GM19467 (cell line): ENCODE data around the gene SMIM7.
"Not testable (repeated sequence)": the region's sequence is repeated elsewhere in the genome, so short reads cannot be mapped to it uniquely, and the experiment has no call there.

ENCODE experiments used
- ATAC-seq: cut with Tn5 transposase; IDR thresholded peaks from one replicate; pipeline ENCODE4 v1.9.1; 2021; ENCODE audit warnings: mild to moderate bottlenecking, moderate library complexity; ENCODE audit not compliant: unreplicated experiment

SMIM7 gene

GRCh38 chr19:16655727-16656126 is 4.2 kb downstream of the SMIM7 start:
- no peak for ATAC-seq

DNA sequence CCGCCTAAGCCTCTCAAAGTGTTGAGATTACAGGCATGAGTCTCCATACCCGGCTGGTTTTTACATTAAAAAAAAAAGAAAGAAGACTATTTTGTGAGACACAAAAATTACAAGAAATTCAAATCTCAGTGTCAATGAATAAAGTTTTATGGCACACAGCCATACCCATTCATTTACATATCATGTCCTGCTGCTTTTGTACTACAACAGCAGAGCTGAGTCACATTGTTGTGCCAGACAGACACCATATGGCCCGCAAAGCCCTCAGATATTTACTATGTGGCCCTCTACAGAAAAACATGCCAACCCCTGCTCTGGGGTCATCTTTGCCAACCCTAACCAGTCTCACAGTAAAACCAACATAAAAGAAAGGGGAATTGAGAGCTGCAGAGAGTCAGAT is 5.3 kb downstream of the SMIM7 start:
- ATAC-seq = no peak

DNA sequence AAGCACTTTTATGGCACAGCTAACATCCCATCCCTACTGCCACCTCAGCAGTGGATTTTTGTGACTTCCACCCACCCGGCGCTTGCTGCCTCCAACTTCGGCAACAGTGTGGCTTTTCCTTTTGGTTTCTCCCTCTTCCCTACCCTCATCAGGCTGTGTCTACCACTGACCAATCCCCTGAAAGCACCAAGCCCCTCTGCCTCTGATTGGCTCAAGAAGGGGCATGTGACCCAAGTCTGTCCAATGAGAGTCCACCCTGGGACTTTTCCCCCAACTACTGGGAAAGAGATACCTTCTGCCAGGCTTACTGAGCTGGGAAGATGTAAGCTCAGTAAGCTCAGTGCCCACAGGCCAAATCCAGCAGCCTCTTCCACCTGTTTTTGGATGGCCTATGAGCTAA is 5.8 kb downstream of the SMIM7 start:
- no peak for ATAC-seq

GRCh38 chr19:16652854-16653253 is 7.1 kb downstream of the SMIM7 start:
- ATAC-seq = no peak

GRCh38 chr19:16651421-16652188 is 8.3 kb downstream of the SMIM7 start:
- not testable (repeated sequence) for ATAC-seq

DNA sequence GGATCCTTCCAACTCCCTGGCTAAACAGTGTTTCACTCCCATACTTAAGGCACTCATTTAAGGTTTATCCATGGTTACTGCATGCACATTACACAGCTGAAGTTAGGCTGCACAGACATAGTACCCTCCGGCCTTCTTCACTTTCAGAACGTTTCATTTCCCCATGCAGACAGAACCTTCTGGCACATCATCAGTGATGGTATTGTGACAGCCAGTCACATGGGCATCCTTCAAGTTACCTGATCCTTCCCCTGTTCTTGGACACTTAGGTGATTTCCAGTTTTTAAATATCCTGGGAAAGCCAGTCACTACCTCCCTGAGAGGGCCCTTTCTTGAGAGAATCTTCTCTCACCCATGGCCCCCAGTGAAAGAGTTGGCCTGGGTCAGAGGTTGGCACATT is 9.1 kb downstream of the SMIM7 start:
- ATAC-seq = no peak

DNA sequence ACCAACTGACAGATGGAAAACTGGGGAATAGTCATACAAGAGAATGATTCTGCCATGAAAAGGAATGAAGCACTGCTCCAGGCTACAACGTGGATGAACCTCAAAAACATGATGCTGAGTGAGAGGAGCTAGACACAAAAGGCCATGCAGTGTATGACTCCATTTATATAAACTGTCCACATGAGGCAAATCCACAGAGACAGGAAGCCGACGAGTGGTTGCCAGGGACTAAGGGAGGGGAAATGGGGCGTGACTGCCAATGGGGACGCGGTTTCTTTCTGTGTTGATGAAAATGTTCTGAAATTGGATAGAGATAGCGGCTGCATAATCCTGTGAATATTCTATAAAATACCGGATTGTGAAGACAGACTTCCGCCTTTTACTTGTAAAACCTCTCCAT is 10.2 kb downstream of the SMIM7 start:
- ATAC-seq = no peak

DNA sequence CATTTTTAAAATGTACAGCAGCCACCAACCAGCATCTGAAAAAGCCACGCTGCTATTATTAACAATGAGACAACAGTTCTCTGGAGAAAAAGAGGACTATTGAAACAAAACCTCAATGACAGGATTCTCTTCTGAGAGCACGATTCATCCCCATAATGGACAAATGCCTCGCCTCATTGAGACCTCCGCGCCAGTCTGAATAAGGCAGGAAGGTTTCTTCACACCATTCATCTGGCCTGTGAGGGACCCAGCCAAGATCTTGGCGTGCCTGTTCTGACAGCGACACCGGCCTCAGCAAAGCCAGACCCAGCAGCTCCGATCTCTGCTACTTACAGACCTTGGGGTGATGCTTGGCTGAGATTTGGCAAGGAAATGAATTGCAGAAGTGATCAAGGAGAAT is 14.8 kb downstream of the SMIM7 start:
- ATAC-seq = no peak

GRCh38 chr19:16641695-16642094 is 18.2 kb downstream of the SMIM7 start:
- ATAC-seq = no peak

DNA sequence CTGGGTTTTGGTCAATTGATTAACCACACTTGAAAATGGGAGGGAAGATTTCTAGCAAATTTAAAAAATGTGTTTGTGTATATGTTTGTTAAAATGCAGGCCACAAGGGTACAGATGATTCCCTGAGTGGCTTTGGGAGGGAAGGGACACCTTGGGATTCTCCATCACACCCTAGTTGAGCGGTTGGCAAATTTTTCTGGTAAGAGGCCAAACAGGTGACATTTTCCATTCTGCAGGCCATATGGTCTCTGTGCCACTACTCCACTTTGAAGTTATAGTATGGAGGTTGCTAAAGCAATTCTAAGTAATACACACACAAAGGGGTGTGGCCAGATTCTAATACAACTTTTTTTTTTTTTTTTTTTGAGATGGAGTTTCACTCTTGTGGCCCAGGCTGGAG is 19.0 kb downstream of the SMIM7 start:
- no peak for ATAC-seq

DNA sequence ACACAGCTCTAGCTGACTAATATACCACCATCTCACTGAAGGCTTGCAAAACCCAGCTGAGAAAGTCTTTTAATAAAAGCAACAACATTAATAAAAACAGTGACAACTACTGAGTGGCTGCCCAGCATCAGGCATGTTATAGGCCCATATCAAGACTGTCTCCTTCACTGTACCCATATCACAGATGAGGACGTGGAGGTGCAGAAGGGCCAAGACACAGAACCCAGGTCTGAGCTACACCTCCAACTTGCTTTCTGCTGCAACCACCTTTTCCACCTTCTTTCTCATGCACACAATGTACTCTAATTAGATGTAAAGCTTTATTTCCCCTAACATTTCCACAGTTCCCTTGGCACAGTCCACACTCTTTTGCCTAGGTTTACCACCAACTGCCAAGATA is 21.3 kb downstream of the SMIM7 start:
- no peak for ATAC-seq

DNA sequence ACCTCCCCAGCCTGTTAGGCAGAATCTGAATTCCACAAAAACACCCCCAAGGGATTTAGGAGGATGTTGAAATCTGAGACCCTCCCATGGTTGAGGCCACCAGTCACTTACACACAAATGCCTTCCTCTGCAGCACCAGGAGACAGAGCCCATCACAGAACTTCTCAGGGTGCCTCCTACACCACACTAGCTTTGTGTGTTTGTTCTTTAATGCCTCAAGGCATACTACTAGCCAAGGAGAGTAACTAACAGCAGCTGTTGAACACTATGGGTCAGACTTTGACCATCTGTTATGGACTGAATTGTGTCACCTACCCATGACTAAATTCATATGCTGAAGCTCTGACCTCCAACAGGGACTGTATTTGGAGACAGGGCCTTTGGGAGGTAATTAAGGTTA is 22.4 kb downstream of the SMIM7 start:
- ATAC-seq = no peak

GRCh38 chr19:16631465-16631864 is 28.5 kb downstream of the SMIM7 start:
- no peak for ATAC-seq

DNA sequence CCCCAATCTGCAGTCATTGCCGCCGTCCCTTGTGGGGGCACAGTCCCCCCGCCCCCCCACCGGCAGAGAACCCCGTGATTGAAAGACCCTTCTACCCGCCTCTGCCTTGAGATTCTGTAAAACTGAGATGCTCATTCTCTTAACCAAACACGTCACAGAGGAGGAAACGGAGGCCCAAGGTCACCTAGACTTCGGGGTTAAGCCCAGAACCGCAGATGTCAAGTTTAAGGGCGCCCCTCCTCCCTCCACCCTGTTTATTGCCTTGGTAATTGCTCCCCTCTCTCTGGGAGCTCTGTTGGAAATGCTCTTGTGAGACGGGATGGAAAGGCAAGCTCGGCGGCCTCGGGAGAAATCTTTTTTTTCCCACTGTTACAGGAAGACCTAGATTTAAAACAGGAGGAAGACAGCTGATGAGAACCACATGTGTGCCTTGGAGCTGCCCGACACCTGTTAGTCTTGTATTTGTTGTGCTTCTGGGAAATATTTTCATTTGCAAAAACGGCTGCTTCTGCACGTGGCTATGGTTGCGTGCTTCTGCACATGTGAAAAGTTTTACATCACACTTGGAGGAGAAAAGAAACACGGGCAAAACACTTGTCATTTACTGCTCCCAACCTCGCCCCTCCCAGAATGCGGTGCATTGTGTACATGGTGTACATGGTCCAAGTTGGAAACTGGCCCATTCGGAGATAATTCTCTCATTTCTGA is 30.8 kb downstream of the SMIM7 start:
- no peak for ATAC-seq

- ATAC-seq = peak; percentile 78
Observed at GRCh38 chr19:16628183-16628983, 31.6 kb downstream of the SMIM7 start, which contains the start of gene MED26. TSS of gene MED26 (minus strand) at chr19:16628204. CDS start at chr19:16627943, 261 bp downstream.

DNA sequence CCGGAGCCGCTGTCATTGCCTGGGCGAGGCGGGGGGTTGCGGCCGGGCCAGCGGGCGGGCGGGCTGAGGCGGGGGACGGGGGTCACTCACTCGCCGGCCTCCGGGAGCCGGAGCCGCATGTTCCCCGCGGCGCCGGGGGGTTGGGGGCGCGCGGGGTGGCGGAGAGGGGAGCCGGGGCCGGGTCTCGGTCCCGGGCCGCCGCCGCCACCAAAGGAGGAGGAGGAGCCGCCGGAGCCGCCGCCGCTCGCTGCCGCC is 32.1 kb downstream of the SMIM7 start:
- ATAC-seq = no peak

GRCh38 chr19:16627193-16627927 is 32.6 kb downstream of the SMIM7 start:
- peak; percentile 2 for ATAC-seq

DNA sequence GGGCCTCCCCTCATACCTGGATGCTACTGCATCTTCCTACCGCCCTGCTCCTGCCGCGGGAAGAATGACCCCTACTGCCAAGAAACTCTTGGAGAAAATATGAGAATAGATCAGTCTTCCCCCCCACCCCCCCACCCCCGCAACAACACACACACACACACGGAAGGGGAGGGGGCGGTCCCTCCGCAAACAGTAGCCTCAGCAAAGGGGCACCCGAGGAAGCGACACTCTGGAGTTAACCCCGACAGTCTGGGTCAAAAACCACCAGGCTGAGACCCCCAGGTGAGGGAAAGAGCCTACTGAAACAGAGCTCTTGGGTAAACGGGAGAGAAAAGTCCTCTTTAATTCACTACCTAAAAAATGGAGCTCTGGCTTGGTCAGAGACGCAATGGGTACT is 33.1 kb downstream of the SMIM7 start:
- no peak for ATAC-seq

GRCh38 chr19:16625163-16625958 is 34.6 kb downstream of the SMIM7 start:
- no peak for ATAC-seq

- no peak for ATAC-seq
Observed at GRCh38 chr19:16624236-16624635, 35.7 kb downstream of the SMIM7 start.
